GM19240 (cell line): ENCODE data around the gene TNFRSF13B.
"Not testable (repeated sequence)": the region's sequence is repeated elsewhere in the genome, so short reads cannot be mapped to it uniquely, and the experiment has no call there.

Experiments
- DNase-seq: peaks from one replicate; pipeline ENCODE4 v3.0.0; 2011; ENCODE audit warnings: low spot score; ENCODE audit not compliant: insufficient read length

Gene TNFRSF13B

DNA sequence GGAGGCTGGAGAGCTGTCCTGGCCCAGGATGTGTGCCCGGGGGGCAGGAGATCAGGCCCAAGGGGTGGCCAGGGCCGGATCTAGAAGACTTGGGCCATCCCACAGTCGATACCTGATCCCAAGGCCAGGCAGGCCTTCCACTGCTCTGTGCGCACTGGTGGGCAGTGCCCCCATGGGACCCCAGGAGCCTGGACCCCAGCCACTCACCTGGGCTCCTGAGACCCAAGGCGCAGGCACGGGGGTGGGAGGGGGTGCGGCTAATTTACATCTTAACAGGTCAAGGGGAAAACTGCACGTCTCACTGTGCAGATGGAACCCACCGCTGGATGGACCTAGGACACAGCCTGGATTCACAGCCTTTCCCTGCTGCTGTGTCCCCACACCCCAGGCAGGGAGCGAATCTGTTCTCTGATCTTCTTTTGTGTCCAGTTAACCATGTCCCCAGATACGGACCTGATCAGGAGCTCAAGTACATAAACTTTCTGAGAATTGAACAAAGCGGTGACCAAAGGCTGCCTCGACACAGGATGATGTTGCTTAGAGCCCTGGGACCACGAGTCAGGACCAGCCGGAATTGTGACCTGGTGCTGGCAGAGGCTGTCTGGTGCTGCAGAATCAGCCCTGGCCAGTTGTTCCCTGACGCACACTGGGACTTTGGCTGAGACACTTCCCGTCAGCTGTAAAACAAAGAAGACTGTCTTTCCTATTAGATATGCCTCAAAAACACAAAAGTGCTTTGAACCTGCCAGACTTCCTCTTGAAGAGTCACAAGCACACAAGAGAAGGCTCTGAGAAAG is 60.6 kb downstream of the TNFRSF13B start:
- no peak for DNase-seq

DNA sequence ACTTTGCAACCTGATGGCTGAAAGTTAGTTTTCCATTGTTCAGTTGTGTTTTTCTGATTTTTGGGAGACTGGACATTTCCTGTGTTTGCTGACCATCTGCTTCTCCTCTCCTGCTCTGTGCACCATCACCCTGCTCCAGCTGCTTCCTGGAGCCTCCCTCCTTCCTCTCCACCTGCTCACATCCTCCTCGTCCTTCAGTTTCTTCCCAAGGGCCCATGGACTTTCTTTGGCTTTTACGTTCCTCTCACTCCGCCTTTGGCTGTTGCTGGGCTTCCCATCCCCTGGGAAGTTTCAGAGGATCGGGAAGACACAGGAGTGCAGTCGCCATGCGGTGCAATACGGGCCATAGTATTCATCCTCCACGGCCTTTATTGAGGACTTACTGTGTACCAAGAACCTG is 61.6 kb downstream of the TNFRSF13B start:
- DNase-seq: no peak

DNA sequence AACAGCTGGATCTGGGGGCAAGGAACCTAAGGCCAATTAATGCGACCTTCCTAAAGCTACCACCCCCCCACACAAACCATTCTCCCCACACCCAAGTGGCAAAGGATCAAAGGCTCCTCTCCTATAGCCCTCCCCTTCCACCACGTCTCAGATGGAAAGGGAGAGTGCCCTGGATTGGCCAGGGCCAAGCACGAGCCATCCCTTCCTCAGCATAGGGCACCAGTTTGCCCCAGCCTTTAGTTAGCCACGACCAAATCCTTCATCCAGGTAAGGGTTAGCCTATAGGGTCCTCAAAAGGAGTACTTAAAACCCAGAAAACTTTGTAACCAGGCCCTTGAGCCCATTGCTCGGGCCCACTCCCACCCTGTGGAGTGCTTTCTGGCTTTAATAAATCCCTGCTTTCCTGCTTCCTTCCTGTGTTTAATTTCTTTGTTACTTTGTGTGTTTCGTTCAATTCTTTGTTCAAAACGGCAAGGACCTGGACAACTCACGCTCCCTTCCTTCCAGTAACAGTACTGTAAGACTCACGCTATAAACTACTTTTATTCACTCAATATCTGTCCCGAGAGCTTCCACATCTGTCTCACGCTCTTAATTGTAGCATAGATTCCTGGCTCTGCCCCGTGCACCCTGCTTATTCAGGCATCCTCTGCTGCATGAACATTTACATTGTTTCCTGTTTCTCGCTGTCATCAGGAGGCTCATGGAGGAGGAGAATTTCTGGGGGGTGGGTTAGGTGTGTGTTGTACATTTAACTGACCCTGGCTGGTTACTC is 62.3 kb downstream of the TNFRSF13B start:
- no peak for DNase-seq

- no peak for DNase-seq
These were observed 63.6 kb downstream of the TNFRSF13B start for GRCh38 chr17:16908273-16908672.

GRCh38 chr17:16906680-16907079 is 65.2 kb downstream of the TNFRSF13B start:
- no peak for DNase-seq

DNA sequence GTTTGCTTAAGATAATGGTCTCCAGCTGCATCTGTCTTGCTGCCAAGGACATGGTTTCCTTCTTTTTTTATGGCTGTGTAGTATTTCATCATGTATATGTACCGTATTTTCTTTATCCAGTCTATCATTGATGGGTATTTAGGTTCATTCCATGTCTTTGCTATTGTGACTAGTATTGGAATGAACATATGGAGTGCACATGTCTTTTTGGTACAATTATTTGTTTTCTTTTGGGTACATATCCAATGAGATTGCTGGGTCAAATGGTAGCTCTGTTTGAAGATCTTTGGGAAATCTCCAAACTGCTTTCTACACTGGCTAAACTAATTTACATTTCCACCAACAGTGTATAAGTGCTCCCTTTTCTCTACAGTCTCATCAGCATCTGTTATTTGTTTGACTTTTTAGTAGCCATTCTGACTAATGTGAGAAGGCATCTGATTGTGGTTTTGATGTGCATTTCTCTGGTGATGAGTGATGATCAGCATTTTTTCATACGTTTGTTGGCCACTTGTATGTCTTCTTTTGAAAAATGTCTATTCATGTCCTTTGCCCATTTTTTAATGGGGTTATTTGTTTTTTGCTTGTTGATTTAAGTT is 66.2 kb downstream of the TNFRSF13B start:
- no peak for DNase-seq

DNA sequence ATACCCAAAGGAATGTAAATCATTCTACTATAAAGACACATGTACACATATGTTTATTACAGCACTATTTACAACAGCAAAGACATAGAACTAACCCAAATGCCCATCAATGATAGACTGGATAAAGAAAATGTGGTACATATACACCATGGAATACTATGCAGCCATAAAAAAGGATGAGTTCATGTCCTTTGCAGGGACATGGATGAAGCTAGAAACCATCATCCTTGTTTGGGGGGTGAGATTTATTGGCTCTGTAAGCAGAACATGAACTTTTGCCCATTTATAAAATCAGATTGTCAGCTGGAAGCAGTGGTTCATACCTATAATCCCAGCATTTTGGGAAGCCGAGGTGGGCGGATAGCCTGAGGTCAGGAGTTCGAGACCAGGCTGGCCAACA is 68.8 kb downstream of the TNFRSF13B start:
- not testable (repeated sequence) for DNase-seq

DNA sequence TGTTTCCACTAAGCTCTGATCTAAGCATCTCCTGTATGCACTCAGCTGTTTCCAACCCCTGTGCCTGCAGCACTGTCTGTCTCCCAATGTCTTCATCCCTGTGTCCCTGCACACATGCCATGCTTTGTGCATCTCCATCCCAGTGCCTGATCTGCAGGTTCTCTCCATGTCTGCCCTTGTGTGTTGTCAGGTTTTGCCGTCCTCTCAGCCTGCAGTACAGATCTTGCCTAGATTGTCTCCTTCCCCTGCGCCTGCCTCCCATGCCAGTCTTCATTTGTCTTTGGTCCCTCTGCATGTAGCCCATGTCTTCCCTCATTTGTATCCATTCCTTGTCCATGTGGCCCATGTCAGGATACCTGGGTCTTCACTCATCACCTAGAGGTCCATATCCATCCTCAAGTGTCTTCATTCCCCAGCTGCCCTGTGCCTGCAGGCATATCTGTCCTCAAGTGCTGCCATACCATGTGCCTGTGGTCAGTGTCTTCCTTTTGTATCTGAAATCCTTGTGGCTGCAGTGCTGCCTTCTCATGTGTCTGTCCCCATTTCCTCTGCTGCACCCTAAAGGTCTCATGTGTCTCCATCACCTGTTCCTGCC is 71.5 kb downstream of the TNFRSF13B start:
- DNase-seq: no peak

DNA sequence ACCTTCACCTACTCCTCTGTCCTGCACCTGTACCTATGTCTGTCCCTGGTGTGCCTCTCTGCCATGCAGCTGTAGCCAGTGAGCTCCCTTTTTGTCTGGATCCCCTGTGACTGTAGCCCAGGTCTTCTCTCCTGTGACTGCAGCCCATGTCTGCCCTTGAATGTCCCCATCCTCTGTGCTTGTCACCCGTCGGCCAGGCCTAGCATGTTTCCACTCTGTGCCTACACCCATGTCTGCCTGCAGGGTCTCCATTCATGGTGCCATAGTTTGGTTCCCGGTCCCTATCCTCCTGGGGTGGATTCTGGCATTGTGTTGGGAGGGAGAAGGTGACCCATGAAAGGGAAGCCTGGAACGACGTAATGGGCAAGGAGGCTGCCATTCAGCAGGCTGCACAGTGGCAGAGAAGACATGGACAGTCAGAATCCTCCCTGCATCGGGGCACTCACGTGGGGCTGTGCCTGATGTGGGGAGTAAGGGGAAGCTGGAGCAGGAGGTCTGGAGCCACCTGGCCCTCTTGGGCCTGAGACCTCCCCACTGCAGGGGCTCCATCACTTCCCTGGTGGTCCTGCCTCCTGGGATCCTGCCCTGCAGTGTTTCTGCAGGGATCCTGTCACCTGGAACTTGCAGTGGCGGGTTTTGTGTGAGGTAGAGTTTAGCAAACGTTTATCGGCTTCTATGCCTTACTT is 74.6 kb downstream of the TNFRSF13B start:
- DNase-seq: not testable (repeated sequence)

- DNase-seq: not testable (repeated sequence)
These were observed 75.7 kb downstream of the TNFRSF13B start for GRCh38 chr17:16896235-16896634.

- not testable (repeated sequence) for DNase-seq
These were observed 78.4 kb downstream of the TNFRSF13B start for GRCh38 chr17:16893527-16893926.

DNA sequence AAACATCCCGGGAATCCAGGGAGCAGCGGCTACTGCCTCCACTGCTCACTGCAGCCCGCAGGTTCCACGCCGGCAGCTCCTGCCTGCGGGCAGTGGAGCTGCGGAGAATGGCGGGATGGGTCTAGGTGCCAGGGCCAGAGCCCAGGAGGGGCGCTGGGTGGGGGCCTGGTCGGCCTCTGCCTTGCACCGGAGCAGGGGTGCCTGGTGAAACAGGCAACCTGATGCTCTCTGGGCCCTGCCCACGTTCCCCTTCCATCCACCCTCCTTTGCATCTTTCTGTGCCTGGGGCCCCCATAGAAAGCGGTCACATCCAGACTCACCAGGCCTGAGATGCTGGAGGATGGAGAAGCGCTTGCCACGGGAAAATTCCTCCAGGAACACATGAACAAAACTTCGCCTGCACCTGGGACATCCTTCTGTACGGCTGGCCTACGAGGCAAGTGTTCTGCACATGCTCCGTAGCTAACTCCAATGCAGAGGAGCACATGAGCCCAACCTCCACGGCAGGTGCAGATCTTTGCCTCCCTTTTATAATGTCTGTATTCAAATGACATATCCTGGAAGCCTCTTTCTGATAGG is 79.0 kb downstream of the TNFRSF13B start:
- DNase-seq: not testable (repeated sequence)

DNA sequence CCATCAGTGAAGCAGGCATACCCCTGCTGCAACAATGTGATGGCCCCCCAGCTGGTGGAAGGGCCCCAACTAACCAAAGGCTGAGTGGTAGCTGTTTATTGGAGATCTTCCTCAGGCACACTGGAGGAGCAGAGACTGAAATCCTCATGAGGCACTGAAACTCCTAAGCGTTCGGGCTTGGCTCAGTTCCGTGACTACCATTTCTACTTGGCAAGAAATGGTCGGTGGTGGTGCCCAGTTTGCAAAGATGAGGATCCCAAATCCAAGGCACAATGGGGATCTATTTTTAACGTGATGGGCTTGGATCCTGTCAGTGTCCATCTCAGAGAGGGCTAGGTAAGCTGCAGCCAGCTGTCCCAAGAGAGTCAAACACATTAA is 82.8 kb downstream of the TNFRSF13B start:
- DNase-seq: no peak
